ENCODE measurements around the gene MT1M. TPM values are rescaled to one million over a fixed set of nuclear protein-coding genes. Genes with fewer than 3 reads are reported as not detected.

The MT1M gene
- total and polyA plus RNA-seq, 2 of the 4 experiments (the other 2 are of a cell fraction) = 0.10 TPM; not detected in 1

GRCh38 chr16:56606071-56606475 is 26.4 kb upstream of the MT1M start:
- peak overlapping the region; percentile 88 for H2BK20ac ChIP-seq (ENCODE audit: low read depth, low read length)
- ATAC-seq (ENCODE audit: low read depth) (no peak; the same call in 1 of the 2 replicates), DNase-seq (peak; percentile 79)
- H3K23ac ChIP-seq (ENCODE audit: low read depth, low read length) = peak overlapping the region; percentile 78; the same call in 1 of the 2 replicates
- dilution Hi-C loops (cut with HindIII; ENCODE audit: low sequenced_read_pairs, unreplicated experiment) (no loop called here), in situ Hi-C loops (cut with MboI; ENCODE audit: low sequenced_read_pairs) (no loop called here), intact Hi-C loops (cut with micrococcal nuclease) (loop anchor here (5.0 to 10.0 kb wide), 3 partner anchors 76 to 251 kb away; partner anchors contain the start of gene MT1X)
- H4K8ac ChIP-seq (ENCODE audit: low read depth in 2 of 2, low read length in 2 of 2) = peak overlapping the region; percentile 7 to 96; a peak in 3 of 4 replicates
- peaks cover 11% of the 10 kb centered on the region for H4K20me1 ChIP-seq (ENCODE audit: insufficient read depth, low read length)
- peak overlapping the region; percentile 92 for H3K4ac ChIP-seq (ENCODE audit: low read depth, low read length)
- H4K5ac ChIP-seq (ENCODE audit: low read depth, low read length) = peak overlapping the region; percentile 23
- H2AFZ ChIP-seq (replicated peaks; ENCODE audit: low read length, poor library complexity) = peak overlapping the region; percentile 59
- H3K4me1 ChIP-seq (ENCODE audit: control insufficient read depth, insufficient read depth, low read length) = peaks cover 23% of the 10 kb centered on the region
- H3K56ac ChIP-seq (ENCODE audit: extremely low read depth, insufficient read depth, low read length) = peak overlapping the region; percentile 67
- no peak overlapping the region for H2AK9ac ChIP-seq (replicated peaks; ENCODE audit: low read depth, low read length, poor library complexity)
- BruUV-seq (replicated peaks) = no TSS peak
- no peaks in the 10 kb centered on the region for H3K27me3 ChIP-seq (ENCODE audit: control insufficient read depth, insufficient read depth, low read length)
- no peak overlapping the region for H3K9ac ChIP-seq (ENCODE audit: low read depth, low read length)
- POLR2A ChIA-PET (ENCODE audit: unreplicated experiment) = interaction anchor here (1.0 kb wide), 1 partner anchor 14 kb away, joined by 3 read pairs; no protein-coding TSS in a partner anchor
- H2BK15ac ChIP-seq (ENCODE audit: low read depth, low read length) = peak overlapping the region; percentile 59
- peak overlapping the region; percentile 78 for H3K14ac ChIP-seq (replicated peaks; ENCODE audit: low read depth, low read length)
- no peaks in the 10 kb centered on the region for H3K9me3 ChIP-seq (ENCODE audit: control insufficient read depth, insufficient read depth, low read length)
- H2BK120ac ChIP-seq (ENCODE audit: low read depth, low read length) = peak overlapping the region; percentile 90
- TF ChIP-seq CTCF (conservative IDR thresholded peaks at IDR 0.05; ENCODE audit: low read depth, low read length) = no peak
- 0 out of 2 replicates have a peak, but pooled peaks have one; percentile 27 for TF ChIP-seq MXI1 (IDR thresholded peaks at IDR 0.05; ENCODE audit: borderline replicate concordance, low read depth, low read length)
- TF ChIP-seq ELK1 (IDR thresholded peaks at IDR 0.05; ENCODE audit: borderline replicate concordance, low read depth, low read length) = no peak
- no peak; the same call in none of the 2 replicates for TF ChIP-seq MAFK (IDR thresholded peaks at IDR 0.05; ENCODE audit: low read depth, low read length)
- no peak; the same call in 1 of the 2 replicates for TF ChIP-seq POLR2A (IDR thresholded peaks at IDR 0.05; ENCODE audit: low read depth, low read length)
- peak; percentile 74 for TF ChIP-seq FOS (IDR thresholded peaks at IDR 0.05; ENCODE audit: low read depth, low read length)
- TF ChIP-seq USF2 (IDR thresholded peaks at IDR 0.05; ENCODE audit: low read depth, low read length) = no peak
- TF ChIP-seq RCOR1 (IDR thresholded peaks at IDR 0.05; ENCODE audit: insufficient replicate concordance, low read length) = peak; percentile 87
- no peak for TF ChIP-seq CEBPB (IDR thresholded peaks at IDR 0.05; ENCODE audit: low read depth, low read length)
- no peak for TF ChIP-seq RAD21 (IDR thresholded peaks at IDR 0.05; ENCODE audit: low read length)
- H3K27ac ChIP-seq (ENCODE audit: insufficient read depth, low read length) = peak overlapping the region; percentile 76
- CTCF ChIA-PET = interaction anchor here (0.8 to 2.1 kb wide), 2 partner anchors 96 to 103 kb away, joined by 3 to 9 read pairs; no protein-coding TSS in a partner anchor
- no CpG with 5 or more reads among the region's 3 CpGs for WGBS, 2 experiments (ENCODE audit: extremely low coverage in 2 of 2, insufficient read length in 1 of 2)
- peak overlapping the region; percentile 54 for H3K18ac ChIP-seq (ENCODE audit: low read depth, low read length)
- peaks cover 0 to 25% of the 10 kb centered on the region in 2 experiments; a peak in 2 of 4 replicates for H3K79me1 ChIP-seq (ENCODE audit: low read depth in 1 of 2, low read length in 2 of 2)
- H3K36me3 ChIP-seq (ENCODE audit: control insufficient read depth, insufficient read depth, low read length) = no peaks in the 10 kb centered on the region
- H2AK5ac ChIP-seq (ENCODE audit: low read depth, low read length) = peak overlapping the region; percentile 96
- peak overlapping the region; percentile 98 for H4K91ac ChIP-seq (ENCODE audit: insufficient read depth, low read depth, low read length)
- peak overlapping the region; percentile 95 for H2BK5ac ChIP-seq (ENCODE audit: low read depth, low read length, poor library complexity, severe bottlenecking)
- peaks cover 14% of the 10 kb centered on the region for H3K9me1 ChIP-seq (ENCODE audit: insufficient read depth, low read length)
- peak overlapping the region; percentile 49 for H3K4me2 ChIP-seq (ENCODE audit: low read depth, low read length)
- no peak overlapping the region for H3K4me3 ChIP-seq (ENCODE audit: insufficient read depth, low read depth, low read length)
